Endothelial cell of umbilical vein (primary cell): ENCODE measurements around the gene SLC25A13. TPM values are rescaled to one million over a fixed set of nuclear protein-coding genes. Genes with fewer than 3 reads are reported as not detected.

Source experiments
- BruUV-seq: library from RNA; stranded (reverse); fragments of 400-500 nt; replicated peaks from 2 replicates; lab custom pipeline; 2021; lab: Mats Ljungman, UMichigan
- CTCF ChIA-PET: fragments of 300-600, 350-600 bp; sonication (Branson Sonifier 250); formaldehyde crosslinking; loops from one replicate; lab custom pipeline; 2021; ENCODE audit warnings: antibody characterized with exemption, inconsistent platforms; lab: Charles Lee
- POLR2A ChIA-PET: fragments of 300-600, 350-600 bp; sonication (Branson Sonifier 250); formaldehyde crosslinking; loops from one replicate; lab custom pipeline; 2021; ENCODE audit warnings: antibody characterized with exemption, inconsistent platforms; lab: Charles Lee
- DNase-seq: peaks from one replicate; pipeline ENCODE4 v3.0.0-alpha.2; 2011; ENCODE audit warnings: low read depth, low spot score
- FAIRE-seq: peaks from 2 replicates; lab custom pipeline; 2011; peaks lifted over from hg19 to GRCh38; lab: Jason Lieb, UNC
- H2AFZ ChIP-seq: 2 replicates; pipeline ENCODE4 v1.6.0; 2012; ENCODE audit warnings: low read depth, low read length, control low read depth, inconsistent platforms
- H3K27ac ChIP-seq: 2 replicates; pipeline ENCODE4 v1.5.1; 2011; ENCODE audit warnings: low read depth, mild to moderate bottlenecking, control low read depth, low read length, moderate library complexity; ENCODE audit not compliant: insufficient read depth
- H3K27me3 ChIP-seq, 2 experiments: 2 replicates each; pipeline versions ENCODE4 v1.6.0 to v1.6.1; 2011; ENCODE audit warnings: low read length in 2 of 2, mixed read lengths in 1 of 2; ENCODE audit not compliant: control insufficient read depth in 2 of 2, insufficient read depth in 2 of 2
- H3K36me3 ChIP-seq, 2 experiments: 2 replicates in 1 of 2; 3 replicates in 1 of 2; pipeline ENCODE4 v1.5.1; 2011; ENCODE audit warnings: low read length in 2 of 2, mild to moderate bottlenecking in 1 of 2, moderate library complexity in 1 of 2; ENCODE audit not compliant: control insufficient read depth in 2 of 2, insufficient read depth in 2 of 2; ENCODE audit errors: extremely low read depth in 1 of 2
- H3K4me1 ChIP-seq: 3 replicates; pipeline ENCODE4 v1.5.1; 2011; ENCODE audit warnings: mild to moderate bottlenecking, low read length; ENCODE audit not compliant: control insufficient read depth, insufficient read depth; ENCODE audit errors: extremely low read depth
- H3K4me2 ChIP-seq: 2 replicates; pipeline ENCODE4 v1.6.1; 2011; ENCODE audit warnings: low read length, control low read depth, mixed read lengths; ENCODE audit not compliant: insufficient read depth
- H3K4me3 ChIP-seq, 3 experiments: fragments of 200-600 bp in 1 of 3; sonication (generic), shearing (Covaris generic) in 1 of 3; replicated peaks in 1 of 3; 2 replicates each; pipeline ENCODE4 v1.5.1; 2011 to 2016; ENCODE audit warnings: control low read depth in 3 of 3, low read length in 3 of 3, mild to moderate bottlenecking in 2 of 3, inconsistent platforms in 1 of 3, low read depth in 1 of 3, moderate library complexity in 1 of 3; ENCODE audit not compliant: insufficient read depth in 1 of 3
- H3K79me2 ChIP-seq: 2 replicates; pipeline ENCODE4 v1.6.0; 2012; ENCODE audit warnings: low read length, inconsistent platforms; ENCODE audit not compliant: control insufficient read depth, insufficient read depth
- H3K9ac ChIP-seq: replicated peaks from 2 replicates; pipeline ENCODE3; 2011; ENCODE audit warnings: low read length, control low read depth; ENCODE audit not compliant: insufficient read depth; ENCODE audit errors: extremely low read depth
- H3K9me1 ChIP-seq: replicated peaks from 3 replicates; pipeline ENCODE4 v1.6.0; 2011; ENCODE audit warnings: mild to moderate bottlenecking, low read length; ENCODE audit not compliant: control insufficient read depth, insufficient read depth; ENCODE audit errors: extremely low read depth
- H3K9me3 ChIP-seq: replicated peaks from 2 replicates; pipeline ENCODE4 v1.5.1; 2012; ENCODE audit warnings: low read length, inconsistent platforms; ENCODE audit not compliant: control insufficient read depth, insufficient read depth
- H4K20me1 ChIP-seq: replicated peaks from 2 replicates; pipeline ENCODE3; 2011; ENCODE audit warnings: mild to moderate bottlenecking, low read length; ENCODE audit not compliant: control insufficient read depth, insufficient read depth; ENCODE audit errors: extremely low read depth
- CTCF ChIP-seq, 2 donors: IDR thresholded peaks; 1 replicate in 1 of 2; 2 replicates in 1 of 2; pipeline ENCODE4 v1.5.1; 2011; ENCODE audit warnings: low read length in 2 of 2, mild to moderate bottlenecking in 2 of 2, moderate library complexity in 2 of 2, control low read depth in 1 of 2, inconsistent platforms in 1 of 2, low read depth in 1 of 2; ENCODE audit not compliant: insufficient read depth in 1 of 2; ENCODE audit errors: extremely low read depth in 1 of 2
- EZH2 ChIP-seq: IDR thresholded peaks from 2 replicates; pipeline ENCODE4 v1.6.1; 2012; ENCODE audit warnings: borderline replicate concordance, low read depth, mild to moderate bottlenecking, moderate library complexity, low read length, inconsistent platforms; ENCODE audit not compliant: severe bottlenecking
- FOS ChIP-seq: IDR thresholded peaks from 2 replicates; pipeline ENCODE4 v1.6.1; 2011; ENCODE audit warnings: mild to moderate bottlenecking, low read length, moderate library complexity, borderline replicate concordance; ENCODE audit not compliant: insufficient read depth
- GATA2 ChIP-seq: IDR thresholded peaks from 2 replicates; pipeline ENCODE4 v1.7.0; 2011; ENCODE audit warnings: low read depth, mild to moderate bottlenecking, moderate library complexity, mixed read lengths, low read length; ENCODE audit not compliant: insufficient read length, insufficient read depth
- JUN ChIP-seq: IDR thresholded peaks from 2 replicates; pipeline ENCODE4 v1.6.1; 2011; ENCODE audit warnings: borderline replicate concordance, low read depth; ENCODE audit not compliant: insufficient read length, insufficient read depth
- MAX ChIP-seq: IDR thresholded peaks from 2 replicates; pipeline ENCODE4 v1.6.1; 2011; ENCODE audit not compliant: insufficient read depth, insufficient read length
- MYC ChIP-seq: IDR thresholded peaks from one replicate; pipeline ENCODE4 v1.6.1; 2011; ENCODE audit warnings: mild to moderate bottlenecking, low read depth, low read length
- POLR2A ChIP-seq: IDR thresholded peaks from 2 replicates; pipeline ENCODE4 v1.6.1; 2012; ENCODE audit warnings: low read depth, mild to moderate bottlenecking, control low read depth, low read length
- POLR2AphosphoS5 ChIP-seq: IDR thresholded peaks from 2 replicates; pipeline ENCODE4 v1.6.1; 2012; ENCODE audit warnings: low read depth, mild to moderate bottlenecking, control low read depth, low read length, moderate library complexity; ENCODE audit not compliant: insufficient read depth
- dilution Hi-C: fragments of 300-500 bp; cut with MboI; formaldehyde crosslinking; loops from one replicate; pipeline ENCODE4 v1.15.0; 2019; ENCODE audit warnings: low sequenced_read_pairs; ENCODE audit not compliant: extremely low pct_ligation_motif_present
- intact Hi-C: fragments of 100-400 bp; cut with micrococcal nuclease; formaldehyde crosslinking; loops from one replicate; pipeline ENCODE4 v1.10.0; 2022
- polyA plus RNA-seq, 4 experiments: library from polyadenylated mRNA; depleted of rRNA in 3 of 4; stranded (reverse) in 3 of 4; unstranded in 1 of 4; fragments of >200 nt; gene quantifications; 2 replicates each; pipeline versions ENCODE4 v1.2.1 to v1.2.3, GENCODE V29; 2011 to 2012; ENCODE audit warnings: missing spikeins in 1 of 4
- total RNA-seq: library from RNA; stranded (reverse); gene quantifications from 2 replicates; pipeline ENCODE4 v1.2.3, GENCODE V29; 2021

SLC25A13 gene
- total and polyA plus RNA-seq, 2 donors (not counting 3 experiments of a cell fraction or from before 2014, with no cell fraction given): 13.2 to 34.4 TPM

GRCh38 chr7:96300502-96300901, 21.4 kb downstream of the SLC25A13 start:
- Histone ChIP-seq H2AFZ (no peak overlapping the region), H3K4me2 (no peak overlapping the region), H4K20me1 (peaks cover 7% of the 10 kb centered on the region), H3K79me2 (no peaks in the 10 kb centered on the region), H3K27me3 (no peaks in the 10 kb centered on the region), H3K4me1 (no peaks in the 10 kb centered on the region), H3K9ac (no peak overlapping the region), H3K4me3 (no peak overlapping the region), H3K27ac (no peak overlapping the region), H3K36me3 (no peaks in the 10 kb centered on the region), H3K9me1 (no peaks in the 10 kb centered on the region), H3K9me3 (no peaks in the 10 kb centered on the region)
- dilution Hi-C loops: no loop called here
- no TSS peak for BruUV-seq
- POLR2A ChIA-PET: no interaction called here
- DNase-seq (no peak), FAIRE-seq (no peak)
- TF ChIP-seq MAX (no peak), POLR2AphosphoS5 (no peak), GATA2 (no peak)
- intact Hi-C loops: no loop called here
- CTCF ChIA-PET: no interaction called here

- Histone ChIP-seq H3K9ac (no peak overlapping the region), H3K27ac (no peak overlapping the region), H3K27me3 (no peaks in the 10 kb centered on the region), H3K4me1 (no peaks in the 10 kb centered on the region), H3K9me3 (no peaks in the 10 kb centered on the region), H3K9me1 (no peaks in the 10 kb centered on the region), H2AFZ (no peak overlapping the region), H3K79me2 (no peaks in the 10 kb centered on the region), H3K36me3 (no peaks in the 10 kb centered on the region), H3K4me3 (no peak overlapping the region), H3K4me2 (no peak overlapping the region), H4K20me1 (peaks cover 7% of the 10 kb centered on the region)
- no TSS peak for BruUV-seq
- DNase-seq (no peak), FAIRE-seq (no peak)
- intact Hi-C loops (no loop called here), dilution Hi-C loops (no loop called here)
- CTCF ChIA-PET: no interaction called here
- TF ChIP-seq JUN (no peak), MYC (no peak), GATA2 (no peak), FOS (no peak), EZH2 (no peak), MAX (no peak), POLR2AphosphoS5 (no peak), CTCF (IDR thresholded peaks at IDR 0.05; ENCODE audit: extremely low read depth in 1 of 2, insufficient read depth in 1 of 2, low read depth in 1 of 2, low read length in 2 of 2) (no peak), POLR2A (no peak)
- POLR2A ChIA-PET: no interaction called here
Measured at GRCh38 chr7:96299496-96299895, 22.4 kb downstream of the SLC25A13 start.
